Vagina (tissue), 2 donors: ENCODE measurements around the gene LAMB4. TPM values are rescaled to one million over a fixed set of nuclear protein-coding genes. Genes with fewer than 3 reads are reported as not detected.

Source experiments
- DNase-seq, 2 donors: peaks; one replicate each; pipeline ENCODE4 v3.0.0-alpha.2; 2017; ENCODE audit errors: extremely low spot score in 2 of 2
- H3K27ac ChIP-seq: fragments of 200-600 bp; sonication (generic); one replicate; pipeline ENCODE4 v1.5.1; 2019
- H3K27me3 ChIP-seq: fragments of 200-600 bp; sonication (generic); one replicate; pipeline ENCODE4 v1.5.1; 2019
- H3K36me3 ChIP-seq, 2 donors: fragments of 200-600 bp; sonication (generic); one replicate each; pipeline ENCODE4 v1.5.1; 2017 to 2019
- H3K4me1 ChIP-seq: fragments of 200-600 bp; sonication (generic); one replicate; pipeline ENCODE4 v1.5.1; 2019
- H3K4me3 ChIP-seq, 2 donors: fragments of 200-600 bp; sonication (generic); 1 replicate in 1 of 2; 2 replicates in 1 of 2; pipeline ENCODE4 v1.5.1; 2016 to 2019
- H3K9me3 ChIP-seq: fragments of 200-600 bp; sonication (generic); one replicate; pipeline ENCODE4 v1.5.1; 2019
- POLR2A ChIP-seq, 2 donors: fragments of 450-650 bp; IDR thresholded peaks; one replicate each; pipeline ENCODE4 v1.6.1; 2017; ENCODE audit warnings: antibody characterized with exemption in 2 of 2, mild to moderate bottlenecking in 2 of 2, moderate library complexity in 2 of 2
- POLR2AphosphoS5 ChIP-seq, 2 donors: sonication (generic); formaldehyde crosslinking; IDR thresholded peaks; one replicate each; pipeline ENCODE4 v1.9.0; 2017; ENCODE audit warnings: antibody characterized with exemption in 2 of 2, mild to moderate bottlenecking in 2 of 2, low read depth in 1 of 2; ENCODE audit not compliant: insufficient read depth in 1 of 2
- intact Hi-C: fragments of 100-400 bp; cut with DNase I; formaldehyde crosslinking; loops from one replicate; pipeline ENCODE4 v1.15.1; 2023
- total RNA-seq: library from RNA; depleted of rRNA; stranded (reverse); fragments of >200 nt; gene quantifications from one replicate; pipeline ENCODE4 v1.2.3, GENCODE V29; 2016
- TF ChIP-seq, protein P1 (sequence below), 3 experiments: fragments of 450-650 bp in 2 of 3; fragments of 200-600 bp in 1 of 3; sonication (generic) in 1 of 3; IDR thresholded peaks; one replicate each; pipeline ENCODE4 v1.5.1; 2017 to 2019; ENCODE audit warnings: antibody characterized with exemption in 3 of 3, mild to moderate bottlenecking in 2 of 3, moderate library complexity in 2 of 3

Gene LAMB4
- total RNA-seq, 1 donor from 2014 or later = 0.74 TPM

DNA sequence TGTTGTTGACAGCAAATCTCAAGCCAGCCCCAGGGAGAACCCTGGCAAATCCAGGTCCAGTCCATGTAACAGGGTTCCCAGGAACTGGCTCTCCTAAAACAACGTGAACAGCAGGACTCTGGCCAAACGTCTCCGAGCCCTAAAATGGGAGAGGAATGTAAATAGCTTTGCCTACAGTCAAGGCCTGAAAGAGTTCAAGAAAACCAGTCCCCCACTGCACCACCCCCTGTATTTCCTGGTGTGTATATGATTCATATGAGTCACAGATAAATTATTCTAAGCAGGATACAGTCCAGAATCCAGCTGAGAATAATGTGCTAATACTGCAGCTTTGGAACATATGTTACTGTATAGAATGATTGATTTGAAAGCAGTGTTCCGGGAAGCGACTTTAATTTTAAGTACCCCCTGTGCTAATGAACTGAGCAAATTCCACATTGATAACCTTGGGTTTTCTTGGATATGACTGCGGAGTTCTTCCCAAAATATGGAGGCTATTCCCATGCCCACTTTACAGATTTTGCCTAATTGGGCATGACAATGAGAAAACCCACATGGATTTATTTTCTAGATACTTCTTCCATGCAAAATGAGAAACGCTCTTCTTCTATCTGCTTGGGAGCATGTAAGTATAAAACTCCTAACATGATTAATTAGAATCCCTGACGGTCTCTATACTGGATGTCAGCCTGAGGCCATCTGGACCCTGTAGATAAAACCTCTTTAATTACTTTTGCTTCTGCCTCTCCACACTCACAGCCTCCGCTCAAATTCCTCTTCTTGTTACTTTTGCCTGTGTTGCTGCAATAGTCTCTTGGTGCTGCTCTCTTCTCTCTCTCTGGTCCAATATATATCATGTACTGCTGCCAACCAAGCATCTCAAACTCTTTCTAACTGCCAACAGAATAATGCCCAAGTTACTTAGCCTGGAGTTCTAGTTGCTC lies 50.2 kb downstream of the LAMB4 start:
- Histone ChIP-seq H3K9me3 (no peaks in the 10 kb centered on the region), H3K4me1 (no peaks in the 10 kb centered on the region), H3K36me3 (no peaks in the 10 kb centered on the region), H3K27ac (no peak overlapping the region), H3K4me3 (no peak overlapping the region), H3K27me3 (no peaks in the 10 kb centered on the region)
- intact Hi-C loops = no loop called here
- no peak for DNase-seq
- TF ChIP-seq, protein P1, sequence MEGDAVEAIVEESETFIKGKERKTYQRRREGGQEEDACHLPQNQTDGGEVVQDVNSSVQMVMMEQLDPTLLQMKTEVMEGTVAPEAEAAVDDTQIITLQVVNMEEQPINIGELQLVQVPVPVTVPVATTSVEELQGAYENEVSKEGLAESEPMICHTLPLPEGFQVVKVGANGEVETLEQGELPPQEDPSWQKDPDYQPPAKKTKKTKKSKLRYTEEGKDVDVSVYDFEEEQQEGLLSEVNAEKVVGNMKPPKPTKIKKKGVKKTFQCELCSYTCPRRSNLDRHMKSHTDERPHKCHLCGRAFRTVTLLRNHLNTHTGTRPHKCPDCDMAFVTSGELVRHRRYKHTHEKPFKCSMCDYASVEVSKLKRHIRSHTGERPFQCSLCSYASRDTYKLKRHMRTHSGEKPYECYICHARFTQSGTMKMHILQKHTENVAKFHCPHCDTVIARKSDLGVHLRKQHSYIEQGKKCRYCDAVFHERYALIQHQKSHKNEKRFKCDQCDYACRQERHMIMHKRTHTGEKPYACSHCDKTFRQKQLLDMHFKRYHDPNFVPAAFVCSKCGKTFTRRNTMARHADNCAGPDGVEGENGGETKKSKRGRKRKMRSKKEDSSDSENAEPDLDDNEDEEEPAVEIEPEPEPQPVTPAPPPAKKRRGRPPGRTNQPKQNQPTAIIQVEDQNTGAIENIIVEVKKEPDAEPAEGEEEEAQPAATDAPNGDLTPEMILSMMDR (IDR thresholded peaks at IDR 0.05) = no peak
- TF ChIP-seq POLR2A (IDR thresholded peaks at IDR 0.05) (no peak), POLR2AphosphoS5 (IDR thresholded peaks at IDR 0.05; ENCODE audit: insufficient read depth in 1 of 2, low read depth in 1 of 2) (no peak)

DNA sequence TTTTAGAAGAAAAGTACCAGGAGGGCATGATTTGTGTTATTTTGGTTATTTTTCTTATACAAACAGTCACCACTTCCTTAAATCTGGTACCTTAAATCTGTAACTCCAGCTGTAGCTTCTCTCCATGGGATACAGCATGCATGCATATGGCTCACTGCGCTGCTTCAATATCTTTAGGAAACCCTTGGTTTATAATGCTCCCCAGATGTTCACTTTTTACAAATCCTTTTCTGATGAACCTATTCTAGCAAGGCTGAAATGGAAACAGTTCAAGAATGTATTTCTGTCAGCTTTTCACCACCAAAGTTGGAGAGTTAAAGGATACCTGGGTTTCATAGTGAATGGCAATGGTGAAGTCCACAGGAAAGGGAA lies 50.9 kb downstream of the LAMB4 start:
- Histone ChIP-seq H3K4me1 (no peaks in the 10 kb centered on the region), H3K27ac (no peak overlapping the region)

DNA sequence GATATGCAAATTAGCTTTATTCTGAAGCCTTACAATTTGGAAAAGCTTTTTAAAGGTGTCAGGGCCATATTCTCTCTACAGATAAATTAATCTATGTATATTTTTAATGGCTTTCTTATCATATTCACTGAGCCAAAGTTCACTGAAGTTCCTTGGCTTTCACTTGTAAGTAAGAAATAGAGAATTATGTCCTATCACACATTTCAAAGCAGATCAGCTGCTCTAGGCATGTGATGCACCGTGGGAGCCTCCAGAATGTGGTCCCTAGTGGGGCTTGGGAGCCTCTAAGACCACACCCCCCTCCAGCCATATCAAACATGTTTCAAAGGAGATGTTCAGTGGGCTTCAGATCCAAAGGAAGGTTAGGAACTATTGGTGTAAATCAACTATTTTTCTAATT lies 51.5 kb downstream of the LAMB4 start:
- H3K27ac ChIP-seq = no peak overlapping the region
- H3K27me3 ChIP-seq = no peaks in the 10 kb centered on the region
- no peak for TF ChIP-seq POLR2A (IDR thresholded peaks at IDR 0.05)
- no peak for TF ChIP-seq POLR2AphosphoS5 (IDR thresholded peaks at IDR 0.05; ENCODE audit: insufficient read depth in 1 of 2, low read depth in 1 of 2)
- TF ChIP-seq, protein P1 (IDR thresholded peaks at IDR 0.05) = no peak
- intact Hi-C loops = no loop called here
- DNase-seq = no peak
- no peaks in the 10 kb centered on the region for H3K9me3 ChIP-seq
- H3K4me3 ChIP-seq = no peak overlapping the region
- H3K36me3 ChIP-seq = no peaks in the 10 kb centered on the region
- H3K4me1 ChIP-seq = no peaks in the 10 kb centered on the region

More for the DNA sequence above, 50.9 kb downstream of the LAMB4 start:
- intact Hi-C loops = no loop called here
- no peak for TF ChIP-seq POLR2AphosphoS5 (IDR thresholded peaks at IDR 0.05; ENCODE audit: insufficient read depth in 1 of 2, low read depth in 1 of 2)
- TF ChIP-seq, protein P1 (IDR thresholded peaks at IDR 0.05) = no peak
- TF ChIP-seq POLR2A (IDR thresholded peaks at IDR 0.05) = no peak
- Histone ChIP-seq H3K36me3 (no peaks in the 10 kb centered on the region), H3K27me3 (no peaks in the 10 kb centered on the region), H3K9me3 (no peaks in the 10 kb centered on the region), H3K4me3 (no peak overlapping the region)
- no peak for DNase-seq

DNA sequence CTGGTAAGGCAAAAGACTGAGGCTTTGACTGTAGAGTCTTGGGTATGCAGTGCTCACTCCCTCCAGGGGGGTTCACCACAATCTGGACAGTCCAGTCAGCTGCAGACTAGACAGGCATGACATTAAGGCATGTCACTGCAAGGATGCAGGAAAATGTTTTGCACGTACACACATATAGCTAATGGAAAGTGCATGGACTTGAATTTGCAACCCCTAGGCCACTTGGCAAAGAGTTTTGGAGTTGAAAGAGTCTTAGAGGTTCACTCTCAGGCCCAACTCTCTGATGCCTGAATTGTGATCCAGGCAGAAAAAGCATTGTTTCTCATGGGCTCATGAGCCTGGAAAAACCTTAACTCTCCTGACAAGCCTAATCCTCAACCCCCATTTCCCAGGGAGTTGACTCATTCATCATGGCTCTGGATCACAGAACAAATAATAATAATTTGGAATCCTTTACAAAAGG lies 51.9 kb downstream of the LAMB4 start:
- H3K27ac ChIP-seq = no peak overlapping the region
- no peaks in the 10 kb centered on the region for H3K4me1 ChIP-seq
- intact Hi-C loops = no loop called here
- H3K4me3 ChIP-seq = no peak overlapping the region
- H3K36me3 ChIP-seq = no peaks in the 10 kb centered on the region
- H3K9me3 ChIP-seq = no peaks in the 10 kb centered on the region
- H3K27me3 ChIP-seq = no peaks in the 10 kb centered on the region
- DNase-seq = no peak
- TF ChIP-seq, protein P1 (IDR thresholded peaks at IDR 0.05) = no peak
- TF ChIP-seq POLR2AphosphoS5 (IDR thresholded peaks at IDR 0.05; ENCODE audit: insufficient read depth in 1 of 2, low read depth in 1 of 2) = no peak
- no peak for TF ChIP-seq POLR2A (IDR thresholded peaks at IDR 0.05)

DNA sequence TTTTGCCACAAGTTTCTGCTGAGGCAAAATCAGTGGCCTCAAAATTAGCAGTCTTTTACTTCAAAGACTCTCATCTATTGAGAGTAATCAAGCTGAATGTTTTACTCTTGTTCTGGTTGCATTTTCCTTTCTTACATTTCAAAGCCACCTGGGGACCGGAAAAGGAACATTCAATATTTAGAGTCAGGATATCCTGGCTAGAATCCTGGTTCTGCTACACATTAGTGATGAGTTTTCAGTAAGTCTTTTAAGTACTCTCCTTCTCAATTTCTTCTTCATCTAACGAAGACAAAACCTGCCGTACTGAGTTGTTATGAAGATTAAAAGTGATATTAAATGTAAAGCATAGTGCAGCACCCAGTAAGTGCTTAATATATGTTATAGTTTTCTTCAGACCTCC lies 52.5 kb downstream of the LAMB4 start:
- Histone ChIP-seq H3K36me3 (no peaks in the 10 kb centered on the region), H3K27me3 (no peaks in the 10 kb centered on the region), H3K27ac (no peak overlapping the region), H3K4me3 (no peak overlapping the region), H3K4me1 (no peaks in the 10 kb centered on the region), H3K9me3 (no peaks in the 10 kb centered on the region)
- intact Hi-C loops = no loop called here
- DNase-seq = no peak
- TF ChIP-seq POLR2AphosphoS5 (IDR thresholded peaks at IDR 0.05; ENCODE audit: insufficient read depth in 1 of 2, low read depth in 1 of 2) (no peak), POLR2A (IDR thresholded peaks at IDR 0.05) (no peak)
- TF ChIP-seq, protein P1 (IDR thresholded peaks at IDR 0.05) = no peak
